SK-N-MC (cell line): ENCODE data around the gene FAM98C.

Experiments
- EZH2 ChIP-seq: fragments of 200-600 bp; sonication (generic); IDR thresholded peaks from one replicate; pipeline ENCODE4 v1.6.1; 2017; ENCODE audit warnings: antibody characterized with exemption
- POLR2AphosphoS5 ChIP-seq: IDR thresholded peaks from 2 replicates; pipeline ENCODE4 v1.6.1; 2012; ENCODE audit warnings: mild to moderate bottlenecking, low read depth, low read length, borderline replicate concordance

DNA sequence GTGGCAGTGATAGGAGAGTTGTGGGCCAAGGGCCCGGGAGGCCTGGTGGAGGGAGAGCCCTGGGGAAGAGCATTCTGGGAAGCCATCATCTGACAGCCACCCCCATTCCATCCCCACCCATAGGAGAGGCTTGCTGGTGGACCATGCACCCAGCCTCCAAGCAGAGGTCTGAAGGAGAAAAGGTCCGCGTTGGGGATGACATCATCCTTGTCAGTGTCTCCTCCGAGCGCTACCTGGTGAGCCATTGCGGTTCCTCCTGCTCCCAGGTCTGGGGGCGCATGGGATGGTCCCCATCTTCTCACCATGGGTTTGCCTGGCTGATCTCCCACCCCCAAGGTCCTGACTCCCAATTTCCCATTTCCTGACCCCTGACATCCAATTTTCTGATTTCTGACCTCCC is 41.1 kb downstream of the FAM98C start:
- TF ChIP-seq EZH2: no peak
- no peak for TF ChIP-seq POLR2AphosphoS5
